NCI-H748 (cell line): ENCODE measurements around the gene DPP6.
"Not testable (repeated sequence)": the region's sequence is repeated elsewhere in the genome, so short reads cannot be mapped to it uniquely, and the experiment has no call there.

Experiments used
- DNase-seq: peaks from one replicate; lab custom pipeline; 2025; ENCODE audit not compliant: unreplicated experiment; lab: John Stamatoyannopoulos, UW

The DPP6 gene

GRCh38 chr7:154915600-154915999 lies 863.4 kb downstream of the DPP6 start:
- no peak for DNase-seq

DNA sequence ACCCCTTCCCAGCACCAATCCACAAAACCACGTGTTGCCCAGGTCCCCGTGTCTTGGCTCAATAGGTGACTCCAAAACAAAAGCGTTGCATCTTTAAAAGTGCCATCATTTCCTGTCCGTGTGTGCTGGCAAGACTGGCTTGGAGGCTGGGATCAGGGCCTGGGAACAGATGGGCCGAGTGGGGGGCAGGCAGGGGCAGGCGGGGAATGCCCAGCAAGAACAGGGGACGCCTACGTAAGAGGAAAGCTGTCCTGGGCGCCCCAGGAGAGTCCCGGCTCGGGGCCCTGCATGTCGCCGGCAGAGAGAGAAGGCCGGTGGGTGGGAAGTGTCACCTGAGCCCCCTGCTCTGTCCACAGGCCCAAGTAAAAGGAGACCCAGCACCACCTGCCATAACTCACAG lies 864.2 kb downstream of the DPP6 start:
- DNase-seq: no peak

DNA sequence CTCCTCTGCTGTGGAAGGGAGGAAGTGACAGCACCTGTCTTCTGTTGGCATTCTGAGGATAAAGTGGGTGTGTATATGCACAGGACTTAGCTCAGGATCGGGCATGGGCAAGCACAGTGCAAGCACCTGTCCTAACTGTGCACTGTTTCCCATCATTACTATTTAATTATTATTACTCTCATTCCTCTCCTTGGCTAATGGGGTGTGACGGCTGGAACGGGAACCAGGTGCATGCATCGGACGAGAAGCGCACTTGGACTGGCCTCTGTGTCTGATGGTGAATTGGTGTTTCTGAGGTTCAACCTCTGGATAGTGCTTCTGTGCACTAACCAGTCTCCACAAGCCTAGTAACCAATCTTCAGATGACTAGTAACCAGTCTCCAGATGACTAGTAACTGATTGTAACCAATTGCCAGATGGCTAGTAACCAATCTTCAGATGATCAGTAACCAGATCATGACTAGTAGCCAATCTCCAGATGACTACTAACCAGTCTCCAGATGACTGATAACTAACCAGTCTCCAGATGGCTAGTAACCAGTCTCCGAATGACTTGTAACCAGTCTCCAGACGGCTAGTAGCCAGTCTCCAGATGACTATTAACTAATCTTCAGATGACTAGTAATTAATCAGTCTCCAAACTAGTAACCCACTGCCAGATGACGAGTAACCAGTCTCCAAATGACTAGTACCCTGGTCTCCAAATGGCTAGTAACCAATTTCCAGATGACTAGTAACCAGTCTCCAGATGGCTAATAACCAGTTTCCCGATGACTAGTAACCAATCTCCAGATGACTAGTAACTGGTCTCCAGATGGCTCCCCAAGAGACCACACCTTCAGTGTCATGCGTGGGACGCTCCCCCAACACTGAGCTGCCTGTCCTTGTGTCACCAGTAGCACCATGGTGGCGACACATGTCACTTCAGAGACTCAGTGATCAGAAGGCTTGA lies 864.9 kb downstream of the DPP6 start:
- DNase-seq: peak; percentile 41

DNA sequence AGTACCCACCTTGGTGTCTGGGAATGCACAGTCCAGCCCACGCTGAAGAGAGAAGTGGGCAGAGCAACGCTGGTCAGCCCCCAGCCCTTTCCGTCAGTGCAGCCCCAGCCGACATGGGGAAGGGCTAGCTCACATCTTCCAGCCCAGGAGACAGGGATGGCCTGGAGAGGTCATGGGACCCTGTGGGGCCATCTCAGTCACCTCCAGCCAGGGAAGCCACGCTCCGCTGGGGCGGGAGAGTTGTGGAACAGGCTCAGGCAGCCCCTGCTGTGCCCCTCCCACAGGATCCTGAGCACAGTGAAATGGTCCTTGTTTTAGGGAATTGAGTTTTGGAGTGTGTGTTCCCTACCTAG lies 865.6 kb downstream of the DPP6 start:
- no peak for DNase-seq

DNA sequence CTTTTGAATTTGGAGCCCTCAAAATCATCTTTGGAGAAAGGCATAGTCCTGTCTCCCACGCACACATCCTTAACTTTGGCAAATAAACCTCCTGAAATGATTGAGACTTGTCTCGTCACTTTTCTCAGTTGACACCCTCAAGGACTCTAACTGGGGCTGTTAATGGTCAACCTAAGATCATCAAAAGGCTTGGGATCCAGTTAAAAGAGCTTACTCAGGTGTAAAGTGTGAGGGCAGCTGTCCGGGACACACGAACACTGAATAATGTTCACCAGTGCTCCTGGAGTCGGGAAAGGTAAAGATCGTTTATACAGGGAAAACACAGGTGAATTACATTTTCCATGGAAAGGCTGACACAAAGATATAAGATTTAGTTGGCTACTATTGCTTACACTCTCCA lies 866.1 kb downstream of the DPP6 start:
- no peak for DNase-seq

GRCh38 chr7:154918741-154919140 lies 866.5 kb downstream of the DPP6 start:
- no peak for DNase-seq

- DNase-seq: no peak
Measured at GRCh38 chr7:154919344-154920225, 867.4 kb downstream of the DPP6 start.

DNA sequence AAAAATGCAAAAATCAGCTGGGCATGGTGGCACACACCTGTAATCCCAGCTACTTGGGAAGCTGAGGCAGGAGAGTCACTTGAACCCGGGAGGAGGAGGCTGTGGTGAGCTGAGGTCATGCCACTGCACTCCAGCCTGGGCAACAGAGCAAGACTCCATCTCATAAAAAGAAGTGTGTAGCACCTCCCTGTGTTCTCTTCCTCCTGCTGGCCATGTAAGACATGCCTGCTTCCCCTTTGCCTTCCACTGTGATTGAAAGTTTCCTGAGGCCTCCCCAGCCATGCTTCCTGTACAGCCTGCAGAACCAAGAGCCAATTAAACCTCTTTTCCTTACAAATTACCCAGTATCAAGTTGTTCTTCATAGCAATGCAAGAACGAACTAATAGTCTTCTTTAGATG lies 870.3 kb downstream of the DPP6 start:
- DNase-seq: not testable (repeated sequence)

GRCh38 chr7:154927624-154928125 lies 875.5 kb downstream of the DPP6 start:
- DNase-seq: peak; percentile 90

DNA sequence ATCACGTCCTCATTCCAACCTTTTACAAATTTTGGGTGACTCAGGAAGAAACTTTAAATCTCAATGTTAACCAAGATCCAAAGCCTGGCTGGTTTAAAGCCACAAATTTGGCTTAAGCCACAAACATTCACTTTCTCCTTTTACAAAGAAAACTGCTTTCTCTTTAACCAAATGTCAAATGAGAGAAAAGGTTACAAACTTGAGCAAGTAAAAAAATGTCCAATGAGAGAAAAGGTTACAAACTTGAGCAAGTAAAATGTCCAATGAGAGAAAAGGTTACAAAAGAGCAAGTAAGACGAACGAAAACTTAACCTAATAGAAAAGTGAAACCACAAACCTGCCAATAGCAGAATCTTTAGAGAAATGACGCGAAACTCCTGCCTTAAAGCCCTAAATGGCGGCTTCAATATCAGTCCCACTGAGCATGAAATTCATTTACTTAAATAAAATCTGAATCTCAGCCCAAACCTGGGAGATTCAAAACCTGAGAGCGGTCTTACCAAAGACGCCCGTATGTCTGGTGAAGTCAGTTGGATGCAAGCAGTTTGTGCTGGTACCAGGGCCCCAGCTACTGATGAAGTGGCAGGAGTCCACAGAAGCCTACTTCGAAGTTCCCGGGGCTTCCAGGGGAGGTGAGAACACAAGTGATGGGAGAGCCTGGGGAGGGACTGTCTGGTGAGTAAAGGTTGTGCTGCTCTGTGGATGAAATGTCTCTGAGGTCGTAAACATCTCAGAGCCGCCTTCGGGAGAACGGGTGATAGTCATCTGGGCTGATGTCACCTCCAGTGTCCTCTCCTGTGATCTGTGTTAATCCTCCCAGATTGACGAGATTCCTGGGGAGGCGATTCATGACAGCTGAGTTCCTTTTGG lies 876.2 kb downstream of the DPP6 start:
- peak; percentile 75 for DNase-seq

DNA sequence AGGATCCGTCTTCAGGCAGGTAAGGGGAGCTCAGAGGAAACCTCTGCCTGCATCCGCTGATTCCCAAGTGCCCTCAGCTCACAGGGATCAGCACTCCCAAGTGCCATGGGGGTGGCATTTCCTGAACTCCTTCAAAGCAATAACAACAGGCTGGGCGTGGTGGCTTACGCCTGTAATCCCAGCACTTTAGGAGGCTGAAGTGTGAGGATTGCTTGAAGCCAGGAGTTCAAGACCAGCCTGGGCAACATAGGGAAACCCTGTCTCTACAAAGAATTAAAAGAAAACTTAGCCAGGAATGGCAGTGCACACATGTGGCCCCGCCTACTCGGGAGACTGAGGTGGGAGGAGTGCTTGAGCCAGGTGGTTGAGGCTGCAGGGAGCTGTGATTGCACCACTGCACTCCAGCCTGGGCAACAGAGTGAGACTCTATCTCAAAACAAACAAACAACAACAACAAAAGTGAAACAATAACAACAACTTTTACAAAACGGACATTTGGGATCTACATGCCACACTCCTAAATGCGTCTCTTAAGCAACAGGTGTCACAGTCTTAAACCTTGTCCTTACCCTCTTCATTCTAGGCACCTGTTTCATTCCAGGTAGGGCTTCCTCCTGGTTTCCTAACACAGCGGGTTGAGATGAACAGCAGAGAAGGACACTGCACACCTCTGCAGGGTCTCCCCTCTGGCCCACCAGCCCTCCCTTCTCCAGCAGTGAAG lies 877.0 kb downstream of the DPP6 start:
- DNase-seq: no peak

GRCh38 chr7:154931906-154932305 lies 879.7 kb downstream of the DPP6 start:
- DNase-seq: no peak

DNA sequence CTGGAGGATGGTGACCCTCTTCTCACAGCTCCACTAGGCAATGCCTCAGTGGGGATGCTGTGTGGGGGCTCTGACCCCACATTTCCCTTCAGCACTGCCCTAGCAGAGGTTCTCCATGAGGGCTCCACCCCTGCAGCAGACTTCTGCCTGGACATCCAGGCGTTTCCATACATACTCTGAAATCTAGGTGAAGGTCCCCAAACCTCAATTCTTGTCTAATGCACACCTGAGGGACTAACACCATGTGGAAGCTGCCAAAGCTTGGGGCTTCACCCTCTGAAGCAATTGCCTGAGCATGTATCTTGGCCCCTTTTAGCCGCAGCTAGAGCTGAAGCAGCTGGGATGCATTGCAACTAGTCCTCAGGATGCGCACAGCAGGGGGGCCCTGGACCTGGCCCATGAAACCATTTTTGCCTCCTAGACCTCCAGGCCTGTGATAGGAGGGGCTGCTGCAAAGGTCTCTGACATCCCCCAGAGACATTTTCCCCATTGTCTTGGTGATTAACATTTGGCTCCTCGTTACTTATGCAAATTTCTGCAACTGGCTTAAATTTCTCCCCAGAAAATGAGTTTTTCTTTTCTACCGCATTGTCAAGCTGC lies 882.3 kb downstream of the DPP6 start:
- DNase-seq: not testable (repeated sequence)

DNA sequence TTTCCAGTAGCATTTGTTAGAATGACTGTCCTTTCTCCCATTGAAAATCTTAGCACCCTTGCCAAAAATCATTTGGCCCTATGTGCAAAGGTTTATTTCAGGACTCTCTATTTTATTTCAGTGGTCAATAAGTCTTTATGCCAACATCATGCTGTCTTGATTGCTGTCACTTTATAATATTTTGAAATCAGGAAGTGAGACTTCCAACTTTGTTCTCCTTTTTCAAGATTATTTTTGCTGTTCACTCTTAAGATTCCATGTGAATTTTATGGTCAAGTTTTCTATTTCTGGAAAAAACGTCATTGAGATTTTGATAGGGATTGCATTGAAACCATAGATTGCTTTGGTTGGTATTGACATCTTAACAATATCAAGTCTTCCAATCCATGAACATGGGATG lies 885.6 kb downstream of the DPP6 start:
- no peak for DNase-seq

DNA sequence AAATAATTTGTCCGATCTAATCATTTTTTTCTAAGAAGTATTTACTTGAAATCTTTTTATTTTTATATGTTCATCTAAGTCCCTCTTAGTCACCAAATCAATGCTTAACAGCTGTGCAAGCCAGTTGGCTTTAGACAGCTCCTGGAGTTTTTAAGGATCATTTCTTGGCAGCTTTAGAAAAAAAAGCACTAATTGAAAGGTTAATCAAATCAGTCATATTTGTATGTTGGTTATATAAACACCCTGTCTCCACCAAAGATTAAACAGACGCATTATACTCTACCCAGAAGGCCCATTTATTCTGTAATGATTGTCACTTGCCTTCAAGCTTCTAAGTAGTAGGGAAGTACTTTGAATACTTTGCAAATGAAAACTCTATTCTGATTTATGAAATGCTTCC lies 890.5 kb downstream of the DPP6 start:
- DNase-seq: no peak
